Middle frontal gyrus (tissue), 1 donor: ENCODE data around the gene VGLL4.

Experiments used
- DNase-seq: peaks from one replicate; pipeline ENCODE4 v3.0.0-alpha.2; 2015; ENCODE audit warnings: low spot score; ENCODE audit errors: extremely low spot score

VGLL4 gene

DNA sequence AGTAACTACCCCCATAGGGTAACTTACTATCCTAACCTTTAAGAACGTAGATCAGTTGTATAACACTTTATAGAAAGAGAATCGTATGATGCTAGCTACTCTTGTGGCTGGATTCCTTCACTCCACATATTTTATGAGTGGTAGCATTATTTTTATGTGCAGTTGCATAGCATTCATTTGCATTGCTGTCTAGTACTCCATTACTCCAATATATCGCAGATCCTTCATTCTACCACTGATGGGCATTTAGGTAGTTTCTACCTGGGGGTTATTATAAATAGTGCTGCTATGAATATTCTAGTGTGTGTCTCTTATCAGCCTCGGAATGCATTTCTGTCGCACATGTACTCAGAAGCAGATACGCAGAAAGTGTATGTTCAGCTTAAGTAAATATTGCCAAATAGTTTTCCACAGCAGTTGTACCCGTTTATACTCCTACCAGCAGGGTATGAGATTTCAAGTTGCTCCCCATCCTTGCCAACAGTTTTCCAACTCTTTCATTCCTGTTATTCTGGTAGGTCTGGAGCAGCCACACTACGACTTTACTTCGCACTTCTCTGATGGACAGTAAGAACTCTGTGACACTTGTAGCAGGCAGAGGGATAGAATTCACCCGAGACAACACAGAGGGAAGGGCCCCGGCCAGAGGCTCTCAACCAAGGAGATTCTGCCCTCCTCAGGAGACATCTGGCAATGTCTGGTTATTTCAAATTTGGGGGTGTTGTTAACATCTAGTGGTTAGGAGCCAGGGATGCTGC, 9.8 kb upstream of the VGLL4 start:
- DNase-seq: no peak

GRCh38 chr3:11651900-11652299, 8.2 kb upstream of the VGLL4 start:
- DNase-seq: peak; percentile 55

DNA sequence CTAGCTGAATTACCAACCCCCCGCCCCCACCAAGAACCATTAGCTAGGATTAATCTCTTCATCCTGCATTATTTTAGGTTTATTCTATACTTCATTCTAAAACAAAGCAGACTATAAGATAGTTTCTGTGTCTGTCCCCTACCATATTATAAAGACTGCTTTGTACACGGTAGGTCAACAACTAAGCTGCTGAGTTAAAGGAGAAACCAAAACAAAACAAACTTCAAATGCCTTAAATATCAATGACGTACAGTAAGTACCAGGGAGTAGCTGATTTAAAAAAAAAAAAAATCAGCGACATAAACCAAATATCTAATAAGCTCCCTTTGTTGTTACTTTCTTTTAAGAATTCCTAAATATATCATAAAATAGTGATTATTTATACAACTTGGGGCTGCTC, 7.8 kb upstream of the VGLL4 start:
- no peak for DNase-seq

- DNase-seq: no peak
These were observed 6.7 kb upstream of the VGLL4 start for GRCh38 chr3:11650391-11650790.

- no peak for DNase-seq
These were observed 5.0 kb upstream of the VGLL4 start for GRCh38 chr3:11648735-11649134.

DNA sequence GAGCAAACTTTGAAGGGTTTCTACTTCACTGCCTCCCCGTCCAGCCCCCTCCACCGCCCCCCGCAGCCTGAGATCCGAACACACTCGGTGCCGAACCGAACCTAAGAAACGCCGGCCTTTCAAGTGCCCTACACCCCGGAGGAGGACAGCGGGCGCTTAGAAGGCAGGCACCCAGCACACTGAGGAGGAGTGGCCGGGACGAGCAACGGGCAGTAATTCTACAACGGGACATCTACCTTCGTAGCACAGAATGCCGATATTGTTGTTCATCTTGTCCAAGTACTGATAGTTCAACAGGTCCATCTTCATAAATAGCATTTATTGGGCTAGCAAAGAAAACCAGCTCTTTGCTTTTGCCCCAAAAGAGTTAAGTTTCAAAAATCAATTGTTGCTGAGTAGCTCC, 513 bp downstream of the VGLL4 start:
- no peak for DNase-seq

GRCh38 chr3:11642431-11643191, 1.1 kb downstream of the VGLL4 start:
- DNase-seq: peak; percentile 50

- DNase-seq: no peak
These were observed 1.9 kb downstream of the VGLL4 start for GRCh38 chr3:11641683-11642430.

DNA sequence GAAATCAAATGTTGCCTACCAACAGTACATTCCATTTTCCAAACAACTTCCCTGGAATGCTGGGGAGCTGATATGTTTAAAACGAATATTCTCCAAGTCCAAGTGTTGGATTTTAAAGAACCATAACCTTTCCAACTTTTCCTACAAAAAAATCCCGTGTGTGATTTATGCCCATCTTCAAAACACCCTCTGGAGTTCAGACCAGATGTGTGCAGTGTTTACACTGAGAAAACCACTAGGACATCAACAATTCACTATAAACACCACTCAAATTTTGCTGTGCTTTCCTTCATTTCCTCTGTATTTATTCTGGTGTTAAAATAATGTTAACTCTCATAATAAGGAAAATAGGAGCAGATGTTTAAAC, 2.4 kb downstream of the VGLL4 start:
- no peak for DNase-seq

DNA sequence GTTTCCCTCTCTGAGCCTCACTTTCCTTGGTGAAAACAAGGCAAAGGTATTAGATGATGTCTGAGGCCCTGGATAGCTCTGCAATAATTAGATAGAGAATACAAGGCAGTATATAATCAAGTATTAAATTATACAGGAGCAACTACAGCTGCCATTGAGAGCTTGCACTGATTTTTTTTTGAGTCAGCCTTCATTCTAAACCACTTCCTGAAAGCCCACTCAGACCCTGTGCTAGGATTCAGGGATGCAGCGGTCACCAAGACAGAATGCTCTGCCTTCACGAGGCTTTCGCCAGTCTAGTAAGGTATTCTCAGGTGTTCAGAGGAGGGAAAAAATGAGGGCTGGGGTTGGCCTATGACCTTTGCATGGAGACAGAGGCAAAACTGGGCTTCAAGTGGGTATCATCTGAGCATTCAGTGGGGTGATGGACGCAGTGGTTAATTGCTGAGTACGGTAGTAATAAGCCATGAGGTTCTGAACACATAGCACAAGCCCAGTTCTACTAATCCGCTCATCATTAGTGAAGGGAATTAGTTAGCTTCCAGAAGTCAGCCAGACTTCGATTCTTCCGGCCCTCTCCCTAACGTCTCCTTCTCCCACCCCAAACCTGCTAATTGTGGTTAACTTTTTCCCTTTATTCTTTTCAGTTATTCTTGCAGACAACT, 3.6 kb downstream of the VGLL4 start:
- no peak for DNase-seq

GRCh38 chr3:11638495-11639358, 5.0 kb downstream of the VGLL4 start:
- DNase-seq: no peak

GRCh38 chr3:11637901-11638458, 5.7 kb downstream of the VGLL4 start:
- no peak for DNase-seq

DNA sequence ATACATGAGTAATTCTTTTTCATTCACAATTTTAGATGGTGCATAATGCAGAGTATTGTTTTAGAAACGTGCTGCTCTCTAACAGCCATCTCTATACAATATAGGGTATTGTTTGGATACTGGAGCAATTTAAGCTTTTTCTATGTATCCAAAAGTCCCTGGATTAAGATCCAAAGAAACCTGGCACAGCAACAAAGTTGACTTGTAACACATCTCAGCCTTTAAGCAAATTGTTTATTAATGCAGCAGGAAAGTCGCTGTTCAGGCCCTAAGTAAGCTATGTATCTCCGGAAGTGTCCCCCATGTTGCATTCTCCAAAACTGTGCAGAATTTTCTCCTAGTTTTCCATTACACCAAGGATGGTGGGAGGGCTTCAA, 7.3 kb downstream of the VGLL4 start:
- DNase-seq: no peak

- no peak for DNase-seq
These were observed 7.9 kb downstream of the VGLL4 start for GRCh38 chr3:11635680-11636393.

DNA sequence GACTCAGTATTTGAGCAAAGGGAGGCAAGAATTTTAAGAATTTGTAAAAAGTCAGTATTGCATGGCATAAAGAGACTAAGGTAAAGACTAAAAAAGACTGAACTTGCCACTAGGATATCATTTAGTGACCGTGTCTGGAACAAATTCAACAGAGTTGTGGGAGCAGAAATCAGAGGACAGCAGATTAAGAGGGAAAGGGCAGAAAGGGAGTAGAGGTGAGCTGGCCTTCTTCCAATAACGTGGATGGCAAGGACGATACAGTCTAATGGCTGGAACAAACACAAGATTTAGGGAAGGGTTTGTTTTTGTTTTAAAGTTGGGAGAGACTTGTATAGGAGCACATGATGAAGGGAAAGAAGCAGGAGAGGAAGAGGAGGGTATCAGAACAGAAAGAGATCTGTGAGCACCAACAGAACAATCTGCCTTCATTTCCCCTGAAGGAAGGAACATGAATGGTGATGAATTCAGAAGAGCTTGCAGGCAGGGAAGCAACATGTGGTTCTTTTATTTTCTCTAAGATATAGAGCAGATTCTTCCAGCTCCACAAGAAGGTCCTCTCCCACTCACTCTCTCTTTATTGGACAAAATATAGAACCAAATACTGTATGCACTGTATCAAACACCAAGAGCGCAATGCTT, 8.6 kb downstream of the VGLL4 start:
- DNase-seq: no peak

DNA sequence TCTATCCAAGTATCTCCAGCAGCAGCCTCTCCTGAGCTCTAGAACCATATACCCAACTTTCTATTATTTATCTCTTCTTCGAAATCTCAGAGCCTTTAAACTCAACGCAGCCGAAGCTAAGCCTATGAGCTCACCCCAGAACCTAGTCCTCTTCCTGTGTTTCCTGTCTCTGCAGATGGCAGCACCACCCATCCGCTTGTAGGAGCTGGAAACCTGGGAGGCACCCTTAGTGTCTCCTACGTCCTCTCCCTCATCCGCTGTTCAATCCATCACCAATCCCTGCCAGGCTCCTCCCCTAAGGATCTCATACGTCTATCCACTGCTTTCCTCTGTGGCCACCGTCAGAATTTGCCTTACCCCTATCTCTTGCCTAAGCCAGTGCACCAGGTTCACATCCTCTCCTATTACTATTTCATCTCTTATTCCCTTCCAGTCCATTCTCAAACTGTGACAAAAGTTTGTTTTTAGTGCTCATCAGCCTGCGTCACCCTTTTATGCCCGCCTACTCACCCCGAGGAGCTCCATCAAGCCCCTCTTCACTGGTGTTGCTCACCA, 9.6 kb downstream of the VGLL4 start:
- no peak for DNase-seq

DNA sequence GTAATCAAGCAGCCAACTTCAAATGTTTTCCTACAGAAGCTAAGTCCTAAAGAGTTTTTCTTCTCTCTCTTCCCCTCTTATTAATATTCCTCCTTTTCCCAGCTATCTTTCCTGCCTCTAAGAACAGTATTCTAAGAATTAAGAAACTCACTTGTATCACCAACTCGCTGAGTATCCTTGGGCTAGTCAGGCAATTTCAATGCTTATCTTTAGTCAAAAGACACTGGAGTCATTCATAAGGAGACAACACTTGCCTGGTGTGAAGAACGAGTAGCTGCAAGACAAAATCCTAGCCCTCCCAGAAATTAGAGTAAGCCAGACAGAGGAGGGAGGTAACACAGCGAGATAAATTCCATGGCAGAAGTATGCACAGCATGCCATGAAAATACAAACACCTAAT, 10.7 kb downstream of the VGLL4 start:
- no peak for DNase-seq

GRCh38 chr3:11632564-11632963, 11.2 kb downstream of the VGLL4 start:
- DNase-seq: no peak

DNA sequence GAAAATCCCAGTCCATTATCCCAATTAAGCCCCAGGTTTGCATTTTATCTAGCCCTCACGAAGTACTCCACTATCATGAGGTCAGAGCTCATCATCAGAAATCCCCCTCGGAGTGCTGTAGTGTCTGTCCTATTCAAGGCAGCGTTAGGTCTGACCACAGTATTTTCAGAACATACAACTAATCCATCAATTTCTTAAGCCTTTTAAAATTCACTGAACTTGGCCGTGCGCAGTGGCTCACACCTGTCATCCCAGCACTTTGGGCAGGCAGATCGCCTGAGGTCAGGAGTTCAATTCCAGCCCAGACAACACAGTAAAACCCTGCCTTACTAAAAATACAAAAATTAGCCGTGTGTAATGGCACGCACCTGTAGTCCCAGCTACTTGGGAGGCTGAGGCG, 11.9 kb downstream of the VGLL4 start:
- no peak for DNase-seq
